HUES6 (cell line): ENCODE data around the gene PRUNE2.
A peak's percentile ranks its signal among the peaks of the same experiment; 100 is the strongest.

Source experiments
- H3K27ac ChIP-seq: 2 replicates; pipeline ENCODE4 v1.7.0; 2013; ENCODE audit warnings: low read depth, mild to moderate bottlenecking, low read length, inconsistent platforms
- H3K27me3 ChIP-seq: 2 replicates; pipeline ENCODE4 v1.6.1; 2013; ENCODE audit warnings: low read length; ENCODE audit not compliant: control insufficient read depth, insufficient read depth
- H3K36me3 ChIP-seq: 2 replicates; pipeline ENCODE4 v1.6.1; 2013; ENCODE audit warnings: low read length; ENCODE audit not compliant: control insufficient read depth, insufficient read depth
- H3K4me1 ChIP-seq: 2 replicates; pipeline ENCODE4 v1.6.1; 2013; ENCODE audit warnings: low read length; ENCODE audit not compliant: control insufficient read depth, insufficient read depth
- H3K4me3 ChIP-seq: 2 replicates; pipeline ENCODE4 v1.5.1; 2013; ENCODE audit warnings: low read depth, low read length
- H3K9ac ChIP-seq: one replicate; pipeline ENCODE4 v1.6.1; 2013; ENCODE audit warnings: mild to moderate bottlenecking, low read length
- H3K9me3 ChIP-seq: 2 replicates; pipeline ENCODE4 v1.6.1; 2013; ENCODE audit warnings: low read depth, low read length; ENCODE audit not compliant: control insufficient read depth, insufficient read depth

PRUNE2 gene

GRCh38 chr9:76926324-76926741 lies 20.4 kb upstream of the PRUNE2 start:
- Histone ChIP-seq H3K9me3 (peaks cover 6% of the 10 kb centered on the region; the same call in 1 of the 2 replicates), H3K4me3 (no peak overlapping the region), H3K27ac (no peak overlapping the region)

GRCh38 chr9:76921165-76921564 lies 15.3 kb upstream of the PRUNE2 start:
- H3K27me3 ChIP-seq: no peaks in the 10 kb centered on the region
- H3K27ac ChIP-seq: no peak overlapping the region
- no peak overlapping the region for H3K4me3 ChIP-seq
- H3K36me3 ChIP-seq: no peaks in the 10 kb centered on the region
- H3K4me1 ChIP-seq: no peaks in the 10 kb centered on the region
- H3K9ac ChIP-seq: no peak overlapping the region
- H3K9me3 ChIP-seq: peaks cover 6% of the 10 kb centered on the region; the same call in 1 of the 2 replicates

More at GRCh38 chr9:76926324-76926741, 20.4 kb upstream of the PRUNE2 start:
- Histone ChIP-seq H3K9ac (no peak overlapping the region), H3K36me3 (no peaks in the 10 kb centered on the region), H3K27me3 (no peaks in the 10 kb centered on the region), H3K4me1 (no peaks in the 10 kb centered on the region)

- Histone ChIP-seq H3K9me3 (no peaks in the 10 kb centered on the region), H3K9ac (no peak overlapping the region), H3K27me3 (no peaks in the 10 kb centered on the region), H3K4me1 (0 out of 2 replicates have a peak, but pooled peaks cover 6% of the 10 kb centered on the region), H3K4me3 (no peak overlapping the region), H3K36me3 (no peaks in the 10 kb centered on the region), H3K27ac (no peak overlapping the region)
These were observed 11.4 kb upstream of the PRUNE2 start for GRCh38 chr9:76917299-76917698.

- H3K9ac ChIP-seq: no peak overlapping the region
- H3K27me3 ChIP-seq: no peaks in the 10 kb centered on the region
- no peak overlapping the region for H3K4me3 ChIP-seq
These were observed 10.3 kb upstream of the PRUNE2 start for GRCh38 chr9:76916231-76916630.

GRCh38 chr9:76913467-76913866 lies 7.6 kb upstream of the PRUNE2 start:
- H3K4me1 ChIP-seq: 0 out of 2 replicates have a peak, but pooled peaks cover 6% of the 10 kb centered on the region

More at GRCh38 chr9:76916231-76916630, 10.3 kb upstream of the PRUNE2 start:
- Histone ChIP-seq H3K36me3 (no peaks in the 10 kb centered on the region), H3K27ac (no peak overlapping the region), H3K9me3 (no peaks in the 10 kb centered on the region), H3K4me1 (0 out of 2 replicates have a peak, but pooled peaks cover 6% of the 10 kb centered on the region)

GRCh38 chr9:76912636-76913275 lies 6.8 kb upstream of the PRUNE2 start:
- H3K27ac ChIP-seq: no peak overlapping the region
- peaks cover 15% of the 10 kb centered on the region for H3K27me3 ChIP-seq
- H3K9me3 ChIP-seq: no peaks in the 10 kb centered on the region
- H3K36me3 ChIP-seq: no peaks in the 10 kb centered on the region
- H3K9ac ChIP-seq: no peak overlapping the region
- no peak overlapping the region for H3K4me3 ChIP-seq
- H3K4me1 ChIP-seq: 0 out of 2 replicates have a peak, but pooled peaks cover 6% of the 10 kb centered on the region

More at GRCh38 chr9:76913467-76913866, 7.6 kb upstream of the PRUNE2 start:
- H3K27me3 ChIP-seq: peaks cover 8% of the 10 kb centered on the region; the same call in 1 of the 2 replicates
- no peak overlapping the region for H3K4me3 ChIP-seq
- no peak overlapping the region for H3K9ac ChIP-seq
- H3K9me3 ChIP-seq: no peaks in the 10 kb centered on the region
- no peaks in the 10 kb centered on the region for H3K36me3 ChIP-seq
- no peak overlapping the region for H3K27ac ChIP-seq

- no peak overlapping the region for H3K9ac ChIP-seq
- H3K27me3 ChIP-seq: peaks cover 23% of the 10 kb centered on the region
- no peak overlapping the region for H3K27ac ChIP-seq
- H3K9me3 ChIP-seq: no peaks in the 10 kb centered on the region
- H3K4me1 ChIP-seq: 0 out of 2 replicates have a peak, but pooled peaks cover 6% of the 10 kb centered on the region
- H3K36me3 ChIP-seq: no peaks in the 10 kb centered on the region
- no peak overlapping the region for H3K4me3 ChIP-seq
These were observed 6.1 kb upstream of the PRUNE2 start for GRCh38 chr9:76911971-76912370.

GRCh38 chr9:76910861-76911260 lies 4.9 kb upstream of the PRUNE2 start:
- Histone ChIP-seq H3K9ac (no peak overlapping the region), H3K36me3 (no peaks in the 10 kb centered on the region), H3K27ac (no peak overlapping the region), H3K4me1 (0 out of 2 replicates have a peak, but pooled peaks cover 6% of the 10 kb centered on the region), H3K4me3 (no peak overlapping the region), H3K9me3 (no peaks in the 10 kb centered on the region), H3K27me3 (peaks cover 31% of the 10 kb centered on the region)

- Histone ChIP-seq H3K9me3 (no peaks in the 10 kb centered on the region), H3K9ac (no peak overlapping the region), H3K27ac (no peak overlapping the region), H3K4me3 (peak overlapping the region; percentile 79), H3K4me1 (peaks cover 21% of the 10 kb centered on the region), H3K36me3 (no peaks in the 10 kb centered on the region), H3K27me3 (peaks cover 46% of the 10 kb centered on the region)
These were observed 697 bp upstream of the PRUNE2 start for GRCh38 chr9:76906647-76906975.

GRCh38 chr9:76904661-76905457 lies 1.1 kb downstream of the PRUNE2 start:
- Histone ChIP-seq H3K4me1 (peaks cover 23% of the 10 kb centered on the region), H3K27ac (no peak overlapping the region), H3K36me3 (no peaks in the 10 kb centered on the region), H3K9ac (peak overlapping the region; percentile 77), H3K27me3 (peaks cover 46% of the 10 kb centered on the region), H3K4me3 (peak overlapping the region; percentile 79), H3K9me3 (no peaks in the 10 kb centered on the region)

- no peak overlapping the region for H3K4me3 ChIP-seq
- H3K27me3 ChIP-seq: peaks cover 28% of the 10 kb centered on the region
- H3K4me1 ChIP-seq: peaks cover 29% of the 10 kb centered on the region
- no peaks in the 10 kb centered on the region for H3K9me3 ChIP-seq
- H3K9ac ChIP-seq: no peak overlapping the region
- H3K36me3 ChIP-seq: no peaks in the 10 kb centered on the region
- no peak overlapping the region for H3K27ac ChIP-seq
These were observed 3.5 kb downstream of the PRUNE2 start for GRCh38 chr9:76902395-76902794.
